Ishikawa (cell line): Measurements from ENCODE around the gene ZNF205.

ENCODE experiments used
- CEBPB ChIP-seq: IDR thresholded peaks from 2 replicates; pipeline ENCODE4 v1.6.1; 2012
- CREB1 ChIP-seq: IDR thresholded peaks from 2 replicates; pipeline ENCODE4 v1.6.1; 2012; ENCODE audit warnings: low read depth
- EGR1 ChIP-seq: IDR thresholded peaks from 2 replicates; pipeline ENCODE4 v1.6.1; 2012
- EP300 ChIP-seq: IDR thresholded peaks from 2 replicates; pipeline ENCODE4 v1.6.1; 2012; ENCODE audit warnings: borderline replicate concordance
- FOXM1 ChIP-seq: IDR thresholded peaks from 2 replicates; pipeline ENCODE4 v1.6.1; 2012; ENCODE audit warnings: low read depth, borderline replicate concordance
- NFIC ChIP-seq: IDR thresholded peaks from 2 replicates; pipeline ENCODE4 v1.6.1; 2012
- RAD21 ChIP-seq: IDR thresholded peaks from 2 replicates; pipeline ENCODE4 v1.6.1; 2012; ENCODE audit warnings: low read depth
- TAF1 ChIP-seq: IDR thresholded peaks from 2 replicates; pipeline ENCODE4 v1.6.1; 2012; ENCODE audit warnings: low read depth, mild to moderate bottlenecking
- TCF12 ChIP-seq: IDR thresholded peaks from 2 replicates; pipeline ENCODE4 v1.6.1; 2012; ENCODE audit warnings: low read depth
- TEAD4 ChIP-seq: IDR thresholded peaks from 2 replicates; pipeline ENCODE4 v1.6.1; 2012
- YY1 ChIP-seq: IDR thresholded peaks from 2 replicates; pipeline ENCODE4 v1.6.1; 2012; ENCODE audit warnings: low read depth
- ZBTB7A ChIP-seq: IDR thresholded peaks from 2 replicates; pipeline ENCODE4 v1.6.1; 2012; ENCODE audit warnings: low read depth
- TF ChIP-seq, protein P1 (sequence below): IDR thresholded peaks from 2 replicates; pipeline ENCODE4 v1.6.1; 2012
- TF ChIP-seq, protein P2 (sequence below): IDR thresholded peaks from 2 replicates; pipeline ENCODE4 v1.6.1; 2012; ENCODE audit warnings: low read depth, mild to moderate bottlenecking
- TF ChIP-seq, protein P3 (sequence below): IDR thresholded peaks from 2 replicates; pipeline ENCODE4 v1.6.1; 2012

ZNF205 gene

DNA sequence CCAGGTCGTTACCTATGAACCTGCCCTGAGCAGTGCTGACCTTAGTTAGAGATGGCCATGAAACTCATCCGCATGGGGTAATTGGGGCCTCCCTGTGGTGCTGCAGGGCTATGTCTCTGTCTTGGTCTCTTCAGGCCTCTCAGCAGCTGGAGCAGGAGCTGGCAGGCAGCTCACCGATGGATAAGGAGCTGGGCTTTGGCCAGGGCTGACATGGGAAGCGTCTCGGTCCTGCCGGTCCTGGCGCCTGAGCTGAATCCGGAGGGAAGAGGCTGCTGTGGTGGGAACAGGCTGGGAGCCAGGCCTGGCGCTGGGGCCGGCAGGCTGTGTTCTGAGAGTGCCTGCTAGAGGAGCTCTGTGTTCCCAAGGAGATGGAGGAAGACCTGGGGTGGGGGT lies 36.9 kb upstream of the ZNF205 start:
- no peak for TF ChIP-seq CREB1
- no peak for TF ChIP-seq TAF1

DNA sequence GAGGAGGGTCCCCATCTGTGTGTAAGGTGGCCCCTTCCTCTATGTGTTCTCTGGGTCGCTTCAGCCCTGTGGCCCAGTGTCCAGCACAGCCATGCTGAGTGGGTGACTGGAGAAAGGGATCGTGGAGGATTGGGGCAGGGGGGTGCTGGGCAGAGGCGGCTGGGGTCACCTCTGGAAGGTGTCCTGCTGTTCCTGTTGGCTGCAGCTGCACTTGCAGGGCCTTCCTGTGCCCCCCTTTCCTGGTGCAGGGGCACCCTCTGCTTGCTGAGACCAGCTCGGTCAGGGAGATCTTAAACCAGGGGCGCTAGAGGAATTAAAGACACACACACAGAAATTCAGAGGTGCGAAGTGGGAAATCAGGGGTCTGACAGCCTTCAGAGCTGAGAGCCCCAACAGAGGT lies 35.8 kb upstream of the ZNF205 start:
- TF ChIP-seq EP300 (no peak), EGR1 (no peak), YY1 (no peak), TCF12 (no peak)
- TF ChIP-seq, protein P1, sequence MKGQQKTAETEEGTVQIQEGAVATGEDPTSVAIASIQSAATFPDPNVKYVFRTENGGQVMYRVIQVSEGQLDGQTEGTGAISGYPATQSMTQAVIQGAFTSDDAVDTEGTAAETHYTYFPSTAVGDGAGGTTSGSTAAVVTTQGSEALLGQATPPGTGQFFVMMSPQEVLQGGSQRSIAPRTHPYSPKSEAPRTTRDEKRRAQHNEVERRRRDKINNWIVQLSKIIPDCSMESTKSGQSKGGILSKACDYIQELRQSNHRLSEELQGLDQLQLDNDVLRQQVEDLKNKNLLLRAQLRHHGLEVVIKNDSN, result no peak
- TF ChIP-seq, protein P2, sequence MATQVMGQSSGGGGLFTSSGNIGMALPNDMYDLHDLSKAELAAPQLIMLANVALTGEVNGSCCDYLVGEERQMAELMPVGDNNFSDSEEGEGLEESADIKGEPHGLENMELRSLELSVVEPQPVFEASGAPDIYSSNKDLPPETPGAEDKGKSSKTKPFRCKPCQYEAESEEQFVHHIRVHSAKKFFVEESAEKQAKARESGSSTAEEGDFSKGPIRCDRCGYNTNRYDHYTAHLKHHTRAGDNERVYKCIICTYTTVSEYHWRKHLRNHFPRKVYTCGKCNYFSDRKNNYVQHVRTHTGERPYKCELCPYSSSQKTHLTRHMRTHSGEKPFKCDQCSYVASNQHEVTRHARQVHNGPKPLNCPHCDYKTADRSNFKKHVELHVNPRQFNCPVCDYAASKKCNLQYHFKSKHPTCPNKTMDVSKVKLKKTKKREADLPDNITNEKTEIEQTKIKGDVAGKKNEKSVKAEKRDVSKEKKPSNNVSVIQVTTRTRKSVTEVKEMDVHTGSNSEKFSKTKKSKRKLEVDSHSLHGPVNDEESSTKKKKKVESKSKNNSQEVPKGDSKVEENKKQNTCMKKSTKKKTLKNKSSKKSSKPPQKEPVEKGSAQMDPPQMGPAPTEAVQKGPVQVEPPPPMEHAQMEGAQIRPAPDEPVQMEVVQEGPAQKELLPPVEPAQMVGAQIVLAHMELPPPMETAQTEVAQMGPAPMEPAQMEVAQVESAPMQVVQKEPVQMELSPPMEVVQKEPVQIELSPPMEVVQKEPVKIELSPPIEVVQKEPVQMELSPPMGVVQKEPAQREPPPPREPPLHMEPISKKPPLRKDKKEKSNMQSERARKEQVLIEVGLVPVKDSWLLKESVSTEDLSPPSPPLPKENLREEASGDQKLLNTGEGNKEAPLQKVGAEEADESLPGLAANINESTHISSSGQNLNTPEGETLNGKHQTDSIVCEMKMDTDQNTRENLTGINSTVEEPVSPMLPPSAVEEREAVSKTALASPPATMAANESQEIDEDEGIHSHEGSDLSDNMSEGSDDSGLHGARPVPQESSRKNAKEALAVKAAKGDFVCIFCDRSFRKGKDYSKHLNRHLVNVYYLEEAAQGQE, result no peak

DNA sequence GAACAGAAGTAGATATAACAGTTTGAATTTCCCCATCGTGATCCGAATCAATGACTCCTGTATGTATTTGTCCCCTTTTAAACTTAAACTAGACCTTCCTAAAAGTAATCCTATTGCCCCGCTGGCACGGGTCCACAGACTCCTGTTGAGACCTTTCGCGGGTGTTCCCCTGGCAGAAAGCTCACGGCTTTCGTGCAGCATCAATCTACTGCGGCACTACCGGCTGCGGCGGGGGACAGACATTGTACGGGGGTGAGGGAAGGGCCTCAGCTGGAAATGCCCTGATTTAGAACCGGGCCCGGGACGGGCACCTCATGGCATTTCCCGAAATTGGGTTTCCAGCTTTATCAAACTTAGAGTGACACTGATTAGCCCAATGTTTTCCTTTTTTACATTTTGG lies 32.4 kb upstream of the ZNF205 start:
- TF ChIP-seq, protein P3, sequence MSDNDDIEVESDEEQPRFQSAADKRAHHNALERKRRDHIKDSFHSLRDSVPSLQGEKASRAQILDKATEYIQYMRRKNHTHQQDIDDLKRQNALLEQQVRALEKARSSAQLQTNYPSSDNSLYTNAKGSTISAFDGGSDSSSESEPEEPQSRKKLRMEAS, result no peak
- TF ChIP-seq TAF1 (no peak), YY1 (no peak), NFIC (no peak), EGR1 (no peak), EP300 (no peak), CEBPB (no peak), FOXM1 (no peak), ZBTB7A (no peak), CREB1 (no peak), TCF12 (no peak)
- TF ChIP-seq, protein P2, result no peak
- TF ChIP-seq, protein P1, result no peak

DNA sequence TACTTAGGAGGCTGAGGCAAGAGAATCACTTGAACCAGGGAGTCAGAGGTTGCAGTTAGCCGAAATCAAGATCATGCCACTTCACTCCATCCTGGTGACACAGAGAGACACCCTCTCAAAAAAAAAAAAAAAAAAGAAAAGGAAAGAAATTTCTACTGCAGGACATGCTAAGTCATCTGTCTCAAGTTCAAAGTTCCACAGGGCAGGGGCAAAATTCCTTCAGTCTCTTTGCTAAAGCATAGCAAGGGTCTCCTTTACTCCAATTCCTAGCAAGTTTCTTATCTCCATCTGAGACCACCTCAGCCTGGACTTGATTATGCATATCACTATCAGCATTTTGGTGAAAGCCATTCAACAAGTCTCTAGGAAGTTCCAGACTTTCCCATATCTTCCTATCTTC lies 27.9 kb upstream of the ZNF205 start:
- TF ChIP-seq FOXM1, result no peak
- no peak for TF ChIP-seq EP300
- TF ChIP-seq, protein P3, result no peak
- TF ChIP-seq, protein P1, result no peak
- TF ChIP-seq, protein P2, result no peak
- TF ChIP-seq NFIC, result no peak
- TF ChIP-seq EGR1, result no peak
- TF ChIP-seq RAD21, result no peak
- no peak for TF ChIP-seq YY1
- no peak for TF ChIP-seq CEBPB
- no peak for TF ChIP-seq CREB1
- no peak for TF ChIP-seq TEAD4
- TF ChIP-seq ZBTB7A, result no peak
- TF ChIP-seq TAF1, result no peak
- TF ChIP-seq TCF12, result no peak
